ENCODE data around the gene LGSN. TPM values are rescaled to one million over a fixed set of nuclear protein-coding genes. Genes with fewer than 3 reads are reported as not detected.

The LGSN gene
- total and polyA plus RNA-seq, 8 donors, result 0.03 to 0.55 (median 0.06) TPM; not detected in 5

GRCh38 chr6:63316113-63316512 is 3.7 kb downstream of the LGSN start:
- Histone ChIP-seq H3K27ac (no peak overlapping the region), H3K4me1 (no peaks in the 10 kb centered on the region), H3K27me3 (no peaks in the 10 kb centered on the region), H3K36me3 (no peaks in the 10 kb centered on the region), H3K9me3 (no peaks in the 10 kb centered on the region), H3K4me3 (no peak overlapping the region)
- 79 to 87% (median 83%) methylated on average over 3 of the region's 3 CpGs for WGBS, 5 donors
- TF ChIP-seq POLR2A (IDR thresholded peaks at IDR 0.05) (no peak), EP300 (IDR thresholded peaks at IDR 0.05) (no peak), CTCF (IDR thresholded peaks at IDR 0.05) (no peak)
- DNase-seq, result no peak
- intact Hi-C loops (cut with DNase I; ENCODE audit: low total_unique reads), result no loop called here

- no peaks in the 10 kb centered on the region for H3K27me3 ChIP-seq
- H3K4me1 ChIP-seq, result no peaks in the 10 kb centered on the region
- H3K36me3 ChIP-seq, result no peaks in the 10 kb centered on the region
- no peak overlapping the region for H3K27ac ChIP-seq
- TF ChIP-seq EP300 (IDR thresholded peaks at IDR 0.05) (no peak), CTCF (IDR thresholded peaks at IDR 0.05) (no peak), POLR2A (IDR thresholded peaks at IDR 0.05) (no peak), POLR2AphosphoS5 (IDR thresholded peaks at IDR 0.05) (no peak)
- H3K9me3 ChIP-seq, result no peaks in the 10 kb centered on the region
- intact Hi-C loops (cut with DNase I; ENCODE audit: low total_unique reads), result no loop called here
- WGBS, 5 donors, result 90 to 100% (median 93%) methylated on average over 2 of the region's 2 CpGs
- H3K4me3 ChIP-seq, result no peak overlapping the region
- DNase-seq, result no peak
These were observed 6.7 kb downstream of the LGSN start for GRCh38 chr6:63313111-63313510.

- TF ChIP-seq CTCF (IDR thresholded peaks at IDR 0.05) (peak in 3 of 7 experiments; percentile 36 to 57 (median 54)), POLR2A (IDR thresholded peaks at IDR 0.05) (no peak)
- H3K4me1 ChIP-seq, result peaks cover 0 to 4% (median 0%) of the 10 kb centered on the region in 4 donors
- no peaks in the 10 kb centered on the region for H3K9me3 ChIP-seq
- H3K27ac ChIP-seq, result no peak overlapping the region
- intact Hi-C loops (cut with DNase I; ENCODE audit: low total_unique reads), result no loop called here
- no peaks in the 10 kb centered on the region for H3K36me3 ChIP-seq
- peak in 1 of 2 donors; percentile 49 for DNase-seq
- H3K4me3 ChIP-seq, result no peak overlapping the region
- WGBS, 5 donors, result 32 to 53% (median 37%) methylated on average over 3 of the region's 3 CpGs
- H3K27me3 ChIP-seq, result no peaks in the 10 kb centered on the region
These were observed 12.1 kb downstream of the LGSN start for GRCh38 chr6:63307581-63308246.

- WGBS, 5 donors, result 47 to 81% (median 52%) methylated on average over 3 of the region's 3 CpGs
- TF ChIP-seq POLR2A (IDR thresholded peaks at IDR 0.05), result no peak
- TF ChIP-seq CTCF (IDR thresholded peaks at IDR 0.05), result no peak
- TF ChIP-seq POLR2AphosphoS5 (IDR thresholded peaks at IDR 0.05), result no peak
- no peak for TF ChIP-seq EP300 (IDR thresholded peaks at IDR 0.05)
- peaks cover 0 to 4% (median 0%) of the 10 kb centered on the region in 4 donors for H3K4me1 ChIP-seq
- DNase-seq, result no peak
- H3K27ac ChIP-seq, result no peak overlapping the region
- intact Hi-C loops (cut with DNase I; ENCODE audit: low total_unique reads), result no loop called here
- no peaks in the 10 kb centered on the region for H3K27me3 ChIP-seq
- no peaks in the 10 kb centered on the region for H3K36me3 ChIP-seq
- no peaks in the 10 kb centered on the region for H3K9me3 ChIP-seq
- no peak overlapping the region for H3K4me3 ChIP-seq
These were observed 13.4 kb downstream of the LGSN start for GRCh38 chr6:63306420-63306819.

All from stomach (tissue), 9 donors.